Kidney (tissue), 14 donors: ENCODE measurements around the gene AADAC. TPM values are rescaled to one million over a fixed set of nuclear protein-coding genes. Genes with fewer than 3 reads are reported as not detected.

Source experiments
- DNase-seq, 5 donors: peaks; one replicate each; pipeline ENCODE4 v3.0.0-alpha.2; 2013 to 2020
- FAIRE-seq: peaks from 2 replicates; lab custom pipeline; 2012; peaks lifted over from hg19 to GRCh38; lab: Jason Lieb, UNC
- H3K27ac ChIP-seq, 2 donors: one replicate each; pipeline ENCODE4 v1.7.0; 2013; ENCODE audit warnings: low read depth in 2 of 2, low read length in 2 of 2, inconsistent platforms in 1 of 2
- H3K27me3 ChIP-seq: one replicate; pipeline ENCODE4 v1.7.1; 2013; ENCODE audit warnings: low read length, inconsistent platforms; ENCODE audit not compliant: control insufficient read depth, insufficient read depth
- H3K36me3 ChIP-seq, 3 donors: one replicate each; pipeline versions ENCODE4 v1.7.0 to v1.7.1; 2013; ENCODE audit warnings: low read length in 3 of 3, control low read depth in 1 of 3, inconsistent platforms in 1 of 3; ENCODE audit not compliant: insufficient read depth in 3 of 3, control insufficient read depth in 2 of 3
- H3K4me1 ChIP-seq, 3 donors: one replicate each; pipeline versions ENCODE4 v1.7.0 to v1.7.1; 2013; ENCODE audit warnings: low read length in 3 of 3, inconsistent platforms in 1 of 3, low read depth in 1 of 3; ENCODE audit not compliant: control insufficient read depth in 2 of 3, insufficient read depth in 2 of 3
- H3K4me3 ChIP-seq, 3 donors: one replicate each; pipeline versions ENCODE4 v1.7.0 to v1.8.1; 2013; ENCODE audit warnings: low read length in 3 of 3, control low read depth in 1 of 3, inconsistent platforms in 1 of 3
- H3K9ac ChIP-seq, 3 donors: one replicate each; pipeline versions ENCODE4 v1.7.0 to v1.7.1; 2013; ENCODE audit warnings: low read length in 3 of 3, control low read depth in 1 of 3, inconsistent platforms in 1 of 3
- H3K9me3 ChIP-seq, 3 donors: one replicate each; pipeline versions ENCODE4 v1.7.0 to v1.7.1; 2013; ENCODE audit warnings: low read length in 3 of 3, control low read depth in 1 of 3, inconsistent platforms in 1 of 3; ENCODE audit not compliant: control insufficient read depth in 2 of 3, insufficient read depth in 1 of 3
- intact Hi-C: fragments of 100-400 bp; cut with DNase I; formaldehyde crosslinking; loops from one replicate; pipeline ENCODE4 v1.11.1; 2022
- polyA plus RNA-seq: library from polyadenylated mRNA; stranded (reverse); fragments of 350-450 nt; fragmentation: Illumina TruSeq; extraction: RNeasy Lipid Tissue Mini Kit (QIAGEN cat#74804); gene quantifications from one replicate; pipeline ENCODE4 v1.2.3, GENCODE V29; 2014; ENCODE audit warnings: low read depth, low replicate concordance; ENCODE audit not compliant: insufficient read depth
- total RNA-seq: library from RNA; stranded (reverse); fragmentation: NEBNext Ultra II Directional; extraction: Animal tissue kit (Norgen Biotek cat#: 25700); gene quantifications from one replicate; pipeline ENCODE4 v1.2.1, GENCODE V29; 2021
- TF ChIP-seq, protein P1 (sequence below): IDR thresholded peaks from 3 replicates; pipeline ENCODE4 v1.5.1; 2012; ENCODE audit warnings: mild to moderate bottlenecking, moderate library complexity, borderline replicate concordance; ENCODE audit not compliant: insufficient read depth; ENCODE audit errors: extremely low read depth
- donor health status: control.
- donor health status: control.
- donor health status: control.
- donor health status: control.
- donor health status: control.
- donor health status: DM: yes; HTN: yes; CAD: no.
- donor health status: Normal renal cell carcinoma (clear cell type).

AADAC gene
- total and polyA plus RNA-seq, 2 donors from 2014 or later: not detected

DNA sequence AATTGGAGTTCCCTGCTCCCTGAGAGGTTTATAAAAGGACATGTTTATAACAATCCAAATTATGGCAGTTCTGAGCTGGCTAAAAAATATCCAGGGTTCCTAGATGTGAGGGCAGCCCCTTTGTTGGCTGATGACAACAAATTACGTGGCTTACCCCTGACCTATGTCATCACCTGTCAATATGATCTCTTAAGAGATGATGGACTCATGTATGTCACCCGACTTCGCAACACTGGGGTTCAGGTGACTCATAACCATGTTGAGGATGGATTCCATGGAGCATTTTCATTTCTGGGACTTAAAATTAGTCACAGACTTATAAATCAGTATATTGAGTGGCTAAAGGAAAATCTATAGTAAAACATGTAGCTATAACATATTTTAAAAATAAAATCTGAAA, 13.9 kb downstream of the AADAC start:
- Histone ChIP-seq H3K27ac (no peak overlapping the region), H3K4me3 (no peak overlapping the region), H3K4me1 (no peaks in the 10 kb centered on the region), H3K9me3 (no peaks in the 10 kb centered on the region), H3K27me3 (no peaks in the 10 kb centered on the region), H3K9ac (no peak overlapping the region), H3K36me3 (no peaks in the 10 kb centered on the region)
- TF ChIP-seq, protein P1, sequence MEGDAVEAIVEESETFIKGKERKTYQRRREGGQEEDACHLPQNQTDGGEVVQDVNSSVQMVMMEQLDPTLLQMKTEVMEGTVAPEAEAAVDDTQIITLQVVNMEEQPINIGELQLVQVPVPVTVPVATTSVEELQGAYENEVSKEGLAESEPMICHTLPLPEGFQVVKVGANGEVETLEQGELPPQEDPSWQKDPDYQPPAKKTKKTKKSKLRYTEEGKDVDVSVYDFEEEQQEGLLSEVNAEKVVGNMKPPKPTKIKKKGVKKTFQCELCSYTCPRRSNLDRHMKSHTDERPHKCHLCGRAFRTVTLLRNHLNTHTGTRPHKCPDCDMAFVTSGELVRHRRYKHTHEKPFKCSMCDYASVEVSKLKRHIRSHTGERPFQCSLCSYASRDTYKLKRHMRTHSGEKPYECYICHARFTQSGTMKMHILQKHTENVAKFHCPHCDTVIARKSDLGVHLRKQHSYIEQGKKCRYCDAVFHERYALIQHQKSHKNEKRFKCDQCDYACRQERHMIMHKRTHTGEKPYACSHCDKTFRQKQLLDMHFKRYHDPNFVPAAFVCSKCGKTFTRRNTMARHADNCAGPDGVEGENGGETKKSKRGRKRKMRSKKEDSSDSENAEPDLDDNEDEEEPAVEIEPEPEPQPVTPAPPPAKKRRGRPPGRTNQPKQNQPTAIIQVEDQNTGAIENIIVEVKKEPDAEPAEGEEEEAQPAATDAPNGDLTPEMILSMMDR: no peak
- FAIRE-seq (no peak), DNase-seq (no peak)
- intact Hi-C loops: no loop called here

- intact Hi-C loops: loop anchor here (10.0 kb wide), 1 partner anchor 391 kb away; no protein-coding TSS in a partner anchor
- no peaks in the 10 kb centered on the region for H3K27me3 ChIP-seq
- no peak overlapping the region for H3K9ac ChIP-seq
- TF ChIP-seq, protein P1: no peak
- no peaks in the 10 kb centered on the region for H3K36me3 ChIP-seq
- H3K4me1 ChIP-seq: peaks cover 0 to 2% (median 0%) of the 10 kb centered on the region in 3 donors
- DNase-seq (peak in 1 of 5 donors; percentile 32), FAIRE-seq (no peak)
- no peak overlapping the region for H3K4me3 ChIP-seq
- H3K27ac ChIP-seq: no peak overlapping the region
- no peaks in the 10 kb centered on the region for H3K9me3 ChIP-seq
Measured at GRCh38 chr3:151835751-151836525, 22.0 kb downstream of the AADAC start.

- DNase-seq (no peak), FAIRE-seq (no peak)
- Histone ChIP-seq H3K9ac (no peak overlapping the region), H3K9me3 (no peaks in the 10 kb centered on the region), H3K4me3 (no peak overlapping the region), H3K36me3 (no peaks in the 10 kb centered on the region), H3K4me1 (peaks cover 0 to 2% (median 0%) of the 10 kb centered on the region in 3 donors), H3K27me3 (no peaks in the 10 kb centered on the region), H3K27ac (no peak overlapping the region)
- intact Hi-C loops: loop anchor here (10.0 kb wide), 1 partner anchor 392 kb away; no protein-coding TSS in a partner anchor
- TF ChIP-seq, protein P1: no peak
Measured at GRCh38 chr3:151837057-151837456, 23.1 kb downstream of the AADAC start.
